BE2C (cell line): ENCODE results near the gene VTI1B.
A peak's percentile ranks its signal among the peaks of the same experiment; 100 is the strongest.
"Not testable (repeated sequence)": the region's sequence is repeated elsewhere in the genome, so short reads cannot be mapped to it uniquely, and the experiment has no call there.

ENCODE experiments used
- DNase-seq: peaks from one replicate; pipeline ENCODE4 v3.0.0-alpha.2; 2020
- H3K27me3 ChIP-seq: fragments of 250-450 bp; sonication (Bioruptor Pico); 2 replicates; pipeline ENCODE4 v1.5.1; 2020; ENCODE audit warnings: mild to moderate bottlenecking
- H3K36me3 ChIP-seq: fragments of 250-450 bp; sonication (Bioruptor Pico); 2 replicates; pipeline ENCODE4 v1.5.1; 2020; ENCODE audit warnings: mild to moderate bottlenecking
- H3K4me1 ChIP-seq: fragments of 250-450 bp; sonication (Bioruptor Pico); 2 replicates; pipeline ENCODE4 v1.5.1; 2020
- H3K4me3 ChIP-seq: 2 replicates; pipeline ENCODE4 v1.5.1; 2011; ENCODE audit warnings: low read depth, low read length
- H3K9me3 ChIP-seq: fragments of 250-450 bp; sonication (Bioruptor Pico); 2 replicates; pipeline ENCODE4 v1.5.1; 2020
- CTCF ChIP-seq: IDR thresholded peaks from 2 replicates; pipeline ENCODE4 v1.5.1; 2012; ENCODE audit warnings: mild to moderate bottlenecking, low read depth, low read length

VTI1B gene

GRCh38 chr14:67602995-67603545, 71.4 kb downstream of the VTI1B start:
- Histone ChIP-seq H3K36me3 (no peaks in the 10 kb centered on the region), H3K4me1 (no peaks in the 10 kb centered on the region), H3K27me3 (no peaks in the 10 kb centered on the region; the same call in 1 of the 2 replicates), H3K4me3 (no peak overlapping the region), H3K9me3 (no peaks in the 10 kb centered on the region)
- DNase-seq: no peak
- no peak for TF ChIP-seq CTCF

- Histone ChIP-seq H3K36me3 (no peaks in the 10 kb centered on the region), H3K4me1 (no peaks in the 10 kb centered on the region), H3K4me3 (no peak overlapping the region), H3K27me3 (no peaks in the 10 kb centered on the region; the same call in 1 of the 2 replicates), H3K9me3 (no peaks in the 10 kb centered on the region)
- no peak for TF ChIP-seq CTCF
- no peak for DNase-seq
Observed at GRCh38 chr14:67602076-67602475, 72.4 kb downstream of the VTI1B start.

- peak overlapping the region; percentile 40 for H3K4me3 ChIP-seq
Observed at GRCh38 chr14:67600562-67600974, 73.9 kb downstream of the VTI1B start.

GRCh38 chr14:67599698-67600561, 74.5 kb downstream of the VTI1B start, which contains the start of gene PIGH:
Gene PIGH, minus strand, starts transcription at chr14:67600268. Its CDS starts 65 bp downstream, at chr14:67600203.
- Histone ChIP-seq H3K27me3 (no peaks in the 10 kb centered on the region), H3K36me3 (no peaks in the 10 kb centered on the region), H3K9me3 (no peaks in the 10 kb centered on the region), H3K4me3 (peak within 1 kb of the TSS; percentile 89), H3K4me1 (no peaks in the 10 kb centered on the region)
- TF ChIP-seq CTCF: peak; percentile 59
- DNase-seq: peak; percentile 95

More at GRCh38 chr14:67600562-67600974, 73.9 kb downstream of the VTI1B start:
- H3K9me3 ChIP-seq, H3K4me1 ChIP-seq, DNase-seq, H3K36me3 ChIP-seq, H3K27me3 ChIP-seq: not testable (repeated sequence)
